Loucy (cell line): ENCODE data around the gene PCP4L1.

ENCODE experiments used
- CTCF ChIP-seq: fragments of 200-600 bp; sonication (generic); conservative IDR thresholded peaks from 2 replicates; pipeline ENCODE4 v1.5.1; 2014; ENCODE audit warnings: mild to moderate bottlenecking, antibody characterized with exemption, low read length
- EZH2phosphoT487 ChIP-seq: fragments of 200-600 bp; IDR thresholded peaks from 2 replicates; pipeline ENCODE4 v1.6.1; 2018; ENCODE audit warnings: antibody characterized with exemption, mild to moderate bottlenecking, moderate library complexity, borderline replicate concordance

GRCh38 chr1:161226759-161227158 is 31.8 kb upstream of the PCP4L1 start:
- TF ChIP-seq CTCF (no peak), EZH2phosphoT487 (no peak)
